Activated T-helper 1 cell treated with anti-CD3 and anti-CD28 coated beads, Interleukin-2, amount 50 U/mL, for 16 hours (primary cell): Measurements from ENCODE around the gene PCBD2.
"Not testable (repeated sequence)": the region's sequence is repeated elsewhere in the genome, so short reads cannot be mapped to it uniquely, and the experiment has no call there.

Experiments used
- DNase-seq, 2 donors: peaks; one replicate each; pipeline ENCODE4 v3.0.0-alpha.2; 2020; ENCODE audit warnings: low read depth in 1 of 2, low spot score in 1 of 2

PCBD2 gene

GRCh38 chr5:134957920-134958608 lies 53.1 kb downstream of the PCBD2 start:
- no peak for DNase-seq

GRCh38 chr5:134958755-134959154 lies 53.8 kb downstream of the PCBD2 start:
- DNase-seq, result no peak

- no peak for DNase-seq
Measured at GRCh38 chr5:134963098-134963497, 58.2 kb downstream of the PCBD2 start.

- no peak for DNase-seq
Measured at GRCh38 chr5:134964359-134965270, 59.7 kb downstream of the PCBD2 start.

GRCh38 chr5:134965271-134965825 lies 60.4 kb downstream of the PCBD2 start:
- no peak for DNase-seq

GRCh38 chr5:134967607-134968006 lies 62.7 kb downstream of the PCBD2 start, which contains the start of gene CATSPER3:
TSS of gene CATSPER3 (plus strand) at chr5:134967907. CDS start at chr5:134967992, 85 bp downstream.
- no peak for DNase-seq

- DNase-seq, result no peak
Measured at GRCh38 chr5:134968055-134968454, 63.1 kb downstream of the PCBD2 start.

- no peak for DNase-seq
Measured at GRCh38 chr5:134969166-134969565, 64.2 kb downstream of the PCBD2 start.

- no peak for DNase-seq
Measured at GRCh38 chr5:134975078-134975715, 70.3 kb downstream of the PCBD2 start.

GRCh38 chr5:134975843-134976242 lies 70.9 kb downstream of the PCBD2 start:
- DNase-seq, result no peak

- no peak for DNase-seq
Measured at GRCh38 chr5:134976841-134977240, 71.9 kb downstream of the PCBD2 start.

GRCh38 chr5:134979416-134979815 lies 74.5 kb downstream of the PCBD2 start:
- no peak for DNase-seq

GRCh38 chr5:134982230-134982629 lies 77.3 kb downstream of the PCBD2 start:
- no peak for DNase-seq

GRCh38 chr5:134989266-134989830 lies 84.4 kb downstream of the PCBD2 start:
- no peak for DNase-seq

GRCh38 chr5:134990183-134990582 lies 85.3 kb downstream of the PCBD2 start:
- DNase-seq, result not testable (repeated sequence)

GRCh38 chr5:134992148-134992547 lies 87.2 kb downstream of the PCBD2 start:
- no peak for DNase-seq

GRCh38 chr5:134993161-134993560 lies 88.2 kb downstream of the PCBD2 start:
- no peak for DNase-seq

- DNase-seq, result no peak
Measured at GRCh38 chr5:134994560-134995156, 89.7 kb downstream of the PCBD2 start.

- no peak for DNase-seq
Measured at GRCh38 chr5:134995850-134996402, 91.0 kb downstream of the PCBD2 start.

- DNase-seq, result no peak
Measured at GRCh38 chr5:134997015-134997414, 92.1 kb downstream of the PCBD2 start.
